ENCODE data around the gene FGGY. TPM values are rescaled to one million over a fixed set of nuclear protein-coding genes. Genes with fewer than 3 reads are reported as not detected.

FGGY gene
- total and polyA plus RNA-seq, 2 donors (not counting 1 experiment from before 2014, with no cell fraction given): 6.1 to 38.5 TPM

GRCh38 chr1:59340411-59341307 lies 43.8 kb downstream of the FGGY start:
- H3K9ac ChIP-seq (ENCODE audit: low read length): no peak overlapping the region
- no peak overlapping the region for H3K27ac ChIP-seq (ENCODE audit: low read length in 2 of 2)
- H3K4me3 ChIP-seq (ENCODE audit: control extremely low read depth in 1 of 5, extremely low read depth in 1 of 5, insufficient read depth in 1 of 5, low read depth in 2 of 5, low read length in 4 of 5): no peak overlapping the region
- no peak for ATAC-seq (ENCODE audit: low read depth)
- POLR2A ChIA-PET: no interaction called here
- 95% methylated on average over 3 of the region's 5 CpGs for WGBS (ENCODE audit: insufficient coverage)
- no peak for DNase-seq
- no peaks in the 10 kb centered on the region for H3K79me2 ChIP-seq (ENCODE audit: control insufficient read depth, insufficient read depth, low read length)
- Mint-ChIP-seq H3K27me3 (no peaks in the 10 kb centered on the region), H3K9me3 (ENCODE audit: insufficient read depth) (no peaks in the 10 kb centered on the region), H3K27ac (no peak overlapping the region), H3K4me3 (no peak overlapping the region), H3K4me1 (no peaks in the 10 kb centered on the region)
- H3K27me3 ChIP-seq (replicated peaks in 1 of 4; ENCODE audit: control extremely low read depth in 1 of 4, control insufficient read depth in 3 of 4, insufficient read depth in 4 of 4, low read length in 3 of 4): no peaks in the 10 kb centered on the region
- intact Hi-C loops (cut with micrococcal nuclease): no loop called here
- no peaks in the 10 kb centered on the region for H3K9me3 ChIP-seq (ENCODE audit: control extremely low read depth in 1 of 3, control insufficient read depth in 2 of 3, insufficient read depth in 1 of 3, low read length in 2 of 3)
- TF ChIP-seq CTCF (IDR thresholded peaks at IDR 0.05) (no peak), EZH2 (IDR thresholded peaks at IDR 0.05; ENCODE audit: borderline replicate concordance, insufficient read depth, low read depth, low read length, poor library complexity, severe bottlenecking) (no peak)
- H3K4me2 ChIP-seq (replicated peaks; ENCODE audit: low read depth, low read length, poor library complexity, severe bottlenecking): no peak overlapping the region
- H2AFZ ChIP-seq (ENCODE audit: insufficient read depth, low read depth, low read length, poor library complexity, severe bottlenecking): no peak overlapping the region
- H3K36me3 ChIP-seq (replicated peaks in 1 of 2; ENCODE audit: control extremely low read depth in 1 of 2, control insufficient read depth in 1 of 2, extremely low read depth in 1 of 2, insufficient read depth in 2 of 2, low read length in 1 of 2): peaks cover 0 to 3% of the 10 kb centered on the region in 2 experiments
- CTCF ChIA-PET: interaction anchor here (0.9 kb wide), 1 partner anchor 358 kb away, joined by 4 read pairs; no protein-coding TSS in a partner anchor
- no peaks in the 10 kb centered on the region for H4K20me1 ChIP-seq (ENCODE audit: control insufficient read depth, insufficient read depth, low read length, poor library complexity, severe bottlenecking)
- H3K4me1 ChIP-seq (ENCODE audit: control insufficient read depth in 2 of 2, insufficient read depth in 2 of 2, low read length in 2 of 2): no peaks in the 10 kb centered on the region
